ENCODE measurements around the gene SLC35A5. TPM values are rescaled to one million over a fixed set of nuclear protein-coding genes. Genes with fewer than 3 reads are reported as not detected.

SLC35A5 gene
- total and polyA plus RNA-seq, 2 of the 4 experiments (the other 2 are of a cell fraction) = 19.5 to 25.6 TPM

GRCh38 chr3:112531358-112531781, 30.5 kb upstream of the SLC35A5 start:
- no peak overlapping the region for H3K27ac ChIP-seq (ENCODE audit: insufficient read depth, low read length)

More at GRCh38 chr3:112531358-112531781, 30.5 kb upstream of the SLC35A5 start:
- Histone ChIP-seq H3K14ac (replicated peaks; ENCODE audit: low read depth, low read length) (no peak overlapping the region), H2BK120ac (ENCODE audit: low read depth, low read length) (no peak overlapping the region), H3K4me1 (ENCODE audit: control insufficient read depth, insufficient read depth, low read length) (no peaks in the 10 kb centered on the region), H3K79me1 (ENCODE audit: low read depth in 1 of 2, low read length in 2 of 2) (no peaks in the 10 kb centered on the region), H3K4me3 (ENCODE audit: insufficient read depth, low read depth, low read length) (no peak overlapping the region), H2BK15ac (ENCODE audit: low read depth, low read length) (no peak overlapping the region), H3K4ac (ENCODE audit: low read depth, low read length) (no peak overlapping the region), H2BK20ac (ENCODE audit: low read depth, low read length) (no peak overlapping the region), H2BK5ac (ENCODE audit: low read depth, low read length, poor library complexity, severe bottlenecking) (no peak overlapping the region), H3K9me1 (ENCODE audit: insufficient read depth, low read length) (no peaks in the 10 kb centered on the region), H3K23ac (ENCODE audit: low read depth, low read length) (no peak overlapping the region), H3K36me3 (ENCODE audit: control insufficient read depth, insufficient read depth, low read length) (peaks cover 8% of the 10 kb centered on the region), H2AK9ac (replicated peaks; ENCODE audit: low read depth, low read length, poor library complexity) (no peak overlapping the region), H3K56ac (ENCODE audit: extremely low read depth, insufficient read depth, low read length) (no peak overlapping the region), H3K18ac (ENCODE audit: low read depth, low read length) (no peak overlapping the region), H3K9ac (ENCODE audit: low read depth, low read length) (no peak overlapping the region), H2AFZ (replicated peaks; ENCODE audit: low read length, poor library complexity) (no peak overlapping the region), H2AK5ac (ENCODE audit: low read depth, low read length) (no peak overlapping the region), H4K20me1 (ENCODE audit: insufficient read depth, low read length) (no peaks in the 10 kb centered on the region), H4K91ac (ENCODE audit: insufficient read depth, low read depth, low read length) (no peak overlapping the region), H3K27me3 (ENCODE audit: control insufficient read depth, insufficient read depth, low read length) (no peaks in the 10 kb centered on the region), H3K9me3 (ENCODE audit: control insufficient read depth, insufficient read depth, low read length) (no peaks in the 10 kb centered on the region), H4K5ac (ENCODE audit: low read depth, low read length) (no peak overlapping the region), H3K4me2 (ENCODE audit: low read depth, low read length) (no peak overlapping the region), H4K8ac (ENCODE audit: low read depth in 2 of 2, low read length in 2 of 2) (no peak overlapping the region)
- TF ChIP-seq RAD21 (IDR thresholded peaks at IDR 0.05; ENCODE audit: low read length) = 0 out of 2 replicates have a peak, but pooled peaks have one; percentile 27
- TF ChIP-seq MAFK (IDR thresholded peaks at IDR 0.05; ENCODE audit: low read depth, low read length) = peak; percentile 85
- no peak for TF ChIP-seq FOS (IDR thresholded peaks at IDR 0.05; ENCODE audit: low read depth, low read length)
- TF ChIP-seq SMC3 (IDR thresholded peaks at IDR 0.05; ENCODE audit: low read depth, low read length) = peak; percentile 43; the same call in 1 of the 2 replicates
- TF ChIP-seq CTCF (conservative IDR thresholded peaks at IDR 0.05; ENCODE audit: low read depth, low read length) = peak; percentile 52
- in situ Hi-C loops (cut with MboI; ENCODE audit: low sequenced_read_pairs) (no loop called here), intact Hi-C loops (cut with micrococcal nuclease) (no loop called here), dilution Hi-C loops (cut with HindIII; ENCODE audit: low sequenced_read_pairs, unreplicated experiment) (no loop called here)
- BruUV-seq (replicated peaks) = no TSS peak
- DNase-seq = peak; percentile 49
- POLR2A ChIA-PET (ENCODE audit: unreplicated experiment) = no interaction called here
- ATAC-seq (ENCODE audit: low read depth) = no peak
- WGBS, 2 experiments (ENCODE audit: extremely low coverage in 2 of 2, insufficient read length in 1 of 2) = no CpG with 5 or more reads among the region's 1 CpG
- CTCF ChIA-PET = interaction anchor here (0.7 to 1.4 kb wide), 3 partner anchors 14 to 239 kb away, joined by 3 to 4 read pairs (median 3); no protein-coding TSS in a partner anchor

Measured in IMR-90 (cell line).